ENCODE data around the gene CPT1A.

DNA sequence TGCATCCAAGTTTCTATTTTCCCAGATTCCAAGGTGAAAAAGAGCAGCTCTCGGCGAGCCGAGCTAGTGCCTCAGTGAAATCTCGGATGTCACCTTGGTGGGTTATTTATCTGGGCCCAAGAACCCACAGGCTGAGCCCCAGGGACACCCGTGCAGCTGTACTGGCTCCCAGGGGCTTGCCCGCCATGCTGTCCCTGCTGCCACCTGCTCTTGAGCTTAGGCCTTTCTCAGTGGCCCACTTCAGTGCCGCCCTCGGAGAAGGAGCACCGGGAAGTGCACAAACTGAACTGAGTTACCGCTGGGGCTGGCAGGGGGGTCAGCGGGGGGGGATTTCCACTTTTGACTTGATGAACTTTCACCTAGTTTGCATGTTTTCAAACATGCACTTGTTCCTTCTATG lies 27.9 kb downstream of the CPT1A start:
- TF ChIP-seq CBX3 (IDR thresholded peaks at IDR 0.05; ENCODE audit: borderline replicate concordance, low read depth) = no peak
- TF ChIP-seq ZNF24 (IDR thresholded peaks at IDR 0.05) = no peak
- TF ChIP-seq, protein P1, sequence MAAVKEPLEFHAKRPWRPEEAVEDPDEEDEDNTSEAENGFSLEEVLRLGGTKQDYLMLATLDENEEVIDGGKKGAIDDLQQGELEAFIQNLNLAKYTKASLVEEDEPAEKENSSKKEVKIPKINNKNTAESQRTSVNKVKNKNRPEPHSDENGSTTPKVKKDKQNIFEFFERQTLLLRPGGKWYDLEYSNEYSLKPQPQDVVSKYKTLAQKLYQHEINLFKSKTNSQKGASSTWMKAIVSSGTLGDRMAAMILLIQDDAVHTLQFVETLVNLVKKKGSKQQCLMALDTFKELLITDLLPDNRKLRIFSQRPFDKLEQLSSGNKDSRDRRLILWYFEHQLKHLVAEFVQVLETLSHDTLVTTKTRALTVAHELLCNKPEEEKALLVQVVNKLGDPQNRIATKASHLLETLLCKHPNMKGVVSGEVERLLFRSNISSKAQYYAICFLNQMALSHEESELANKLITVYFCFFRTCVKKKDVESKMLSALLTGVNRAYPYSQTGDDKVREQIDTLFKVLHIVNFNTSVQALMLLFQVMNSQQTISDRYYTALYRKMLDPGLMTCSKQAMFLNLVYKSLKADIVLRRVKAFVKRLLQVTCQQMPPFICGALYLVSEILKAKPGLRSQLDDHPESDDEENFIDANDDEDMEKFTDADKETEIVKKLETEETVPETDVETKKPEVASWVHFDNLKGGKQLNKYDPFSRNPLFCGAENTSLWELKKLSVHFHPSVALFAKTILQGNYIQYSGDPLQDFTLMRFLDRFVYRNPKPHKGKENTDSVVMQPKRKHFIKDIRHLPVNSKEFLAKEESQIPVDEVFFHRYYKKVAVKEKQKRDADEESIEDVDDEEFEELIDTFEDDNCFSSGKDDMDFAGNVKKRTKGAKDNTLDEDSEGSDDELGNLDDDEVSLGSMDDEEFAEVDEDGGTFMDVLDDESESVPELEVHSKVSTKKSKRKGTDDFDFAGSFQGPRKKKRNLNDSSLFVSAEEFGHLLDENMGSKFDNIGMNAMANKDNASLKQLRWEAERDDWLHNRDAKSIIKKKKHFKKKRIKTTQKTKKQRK (IDR thresholded peaks at IDR 0.05; ENCODE audit: low read depth, low read length) = no peak
- TF ChIP-seq, protein P2, sequence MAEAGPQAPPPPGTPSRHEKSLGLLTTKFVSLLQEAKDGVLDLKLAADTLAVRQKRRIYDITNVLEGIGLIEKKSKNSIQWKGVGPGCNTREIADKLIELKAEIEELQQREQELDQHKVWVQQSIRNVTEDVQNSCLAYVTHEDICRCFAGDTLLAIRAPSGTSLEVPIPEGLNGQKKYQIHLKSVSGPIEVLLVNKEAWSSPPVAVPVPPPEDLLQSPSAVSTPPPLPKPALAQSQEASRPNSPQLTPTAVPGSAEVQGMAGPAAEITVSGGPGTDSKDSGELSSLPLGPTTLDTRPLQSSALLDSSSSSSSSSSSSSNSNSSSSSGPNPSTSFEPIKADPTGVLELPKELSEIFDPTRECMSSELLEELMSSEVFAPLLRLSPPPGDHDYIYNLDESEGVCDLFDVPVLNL (IDR thresholded peaks at IDR 0.05; ENCODE audit: low read depth, low read length) = no peak
- TF ChIP-seq, protein P3, sequence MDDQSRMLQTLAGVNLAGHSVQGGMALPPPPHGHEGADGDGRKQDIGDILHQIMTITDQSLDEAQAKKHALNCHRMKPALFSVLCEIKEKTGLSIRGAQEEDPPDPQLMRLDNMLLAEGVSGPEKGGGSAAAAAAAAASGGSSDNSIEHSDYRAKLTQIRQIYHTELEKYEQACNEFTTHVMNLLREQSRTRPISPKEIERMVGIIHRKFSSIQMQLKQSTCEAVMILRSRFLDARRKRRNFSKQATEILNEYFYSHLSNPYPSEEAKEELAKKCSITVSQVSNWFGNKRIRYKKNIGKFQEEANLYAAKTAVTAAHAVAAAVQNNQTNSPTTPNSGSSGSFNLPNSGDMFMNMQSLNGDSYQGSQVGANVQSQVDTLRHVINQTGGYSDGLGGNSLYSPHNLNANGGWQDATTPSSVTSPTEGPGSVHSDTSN (IDR thresholded peaks at IDR 0.05; ENCODE audit: insufficient replicate concordance, low read depth, low read length) = no peak
- no peak for TF ChIP-seq ASH2L (IDR thresholded peaks at IDR 0.05; ENCODE audit: borderline replicate concordance, low read depth)
- TF ChIP-seq, protein P4, sequence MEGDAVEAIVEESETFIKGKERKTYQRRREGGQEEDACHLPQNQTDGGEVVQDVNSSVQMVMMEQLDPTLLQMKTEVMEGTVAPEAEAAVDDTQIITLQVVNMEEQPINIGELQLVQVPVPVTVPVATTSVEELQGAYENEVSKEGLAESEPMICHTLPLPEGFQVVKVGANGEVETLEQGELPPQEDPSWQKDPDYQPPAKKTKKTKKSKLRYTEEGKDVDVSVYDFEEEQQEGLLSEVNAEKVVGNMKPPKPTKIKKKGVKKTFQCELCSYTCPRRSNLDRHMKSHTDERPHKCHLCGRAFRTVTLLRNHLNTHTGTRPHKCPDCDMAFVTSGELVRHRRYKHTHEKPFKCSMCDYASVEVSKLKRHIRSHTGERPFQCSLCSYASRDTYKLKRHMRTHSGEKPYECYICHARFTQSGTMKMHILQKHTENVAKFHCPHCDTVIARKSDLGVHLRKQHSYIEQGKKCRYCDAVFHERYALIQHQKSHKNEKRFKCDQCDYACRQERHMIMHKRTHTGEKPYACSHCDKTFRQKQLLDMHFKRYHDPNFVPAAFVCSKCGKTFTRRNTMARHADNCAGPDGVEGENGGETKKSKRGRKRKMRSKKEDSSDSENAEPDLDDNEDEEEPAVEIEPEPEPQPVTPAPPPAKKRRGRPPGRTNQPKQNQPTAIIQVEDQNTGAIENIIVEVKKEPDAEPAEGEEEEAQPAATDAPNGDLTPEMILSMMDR (IDR thresholded peaks at IDR 0.05 in 2 of 3, conservative IDR thresholded peaks at IDR 0.05 in 1 of 3; ENCODE audit: control insufficient read depth in 2 of 3, extremely low read depth in 1 of 3, insufficient read depth in 1 of 3, low read depth in 3 of 3, low read length in 3 of 3) = no peak
- TF ChIP-seq CHD2 (IDR thresholded peaks at IDR 0.05; ENCODE audit: borderline replicate concordance, low read depth, low read length) = no peak
